Testis (tissue), 2 donors: ENCODE measurements around the gene POLR2C.

ENCODE experiments used
- CTCF ChIP-seq, 3 experiments: fragments of 450-650 bp in 2 of 3; fragments of 200-600 bp in 1 of 3; sonication (generic) in 1 of 3; IDR thresholded peaks; one replicate each; pipeline ENCODE4 v1.5.1; 2016 to 2019; ENCODE audit warnings: antibody characterized with exemption in 3 of 3, mild to moderate bottlenecking in 2 of 3, moderate library complexity in 1 of 3
- POLR2A ChIP-seq: fragments of 450-650 bp; IDR thresholded peaks from one replicate; pipeline ENCODE4 v1.6.1; 2017; ENCODE audit warnings: antibody characterized with exemption, mild to moderate bottlenecking, moderate library complexity

GRCh38 chr16:57474671-57475661 is 12.5 kb downstream of the POLR2C start:
- TF ChIP-seq CTCF (IDR thresholded peaks at IDR 0.05) (no peak), POLR2A (no peak)
